ENCODE measurements around the gene TIAM1.

Gene TIAM1

GRCh38 chr21:31107871-31108270 lies 236.2 kb downstream of the TIAM1 start:
- in situ Hi-C loops (cut with MboI; ENCODE audit: low sequenced_read_pairs), result no loop called here

- in situ Hi-C loops (cut with MboI; ENCODE audit: low sequenced_read_pairs), result no loop called here
These were observed 236.8 kb downstream of the TIAM1 start for GRCh38 chr21:31107176-31107785.

GRCh38 chr21:31103571-31104265 lies 240.3 kb downstream of the TIAM1 start:
- in situ Hi-C loops (cut with MboI; ENCODE audit: low sequenced_read_pairs), result no loop called here

GRCh38 chr21:31103163-31103562 lies 240.9 kb downstream of the TIAM1 start:
- in situ Hi-C loops (cut with MboI; ENCODE audit: low sequenced_read_pairs), result no loop called here

- in situ Hi-C loops (cut with MboI; ENCODE audit: low sequenced_read_pairs), result no loop called here
These were observed 244.9 kb downstream of the TIAM1 start for GRCh38 chr21:31099122-31099521.

- in situ Hi-C loops (cut with MboI; ENCODE audit: low sequenced_read_pairs), result no loop called here
These were observed 245.5 kb downstream of the TIAM1 start for GRCh38 chr21:31098576-31099005.

- in situ Hi-C loops (cut with MboI; ENCODE audit: low sequenced_read_pairs), result no loop called here
These were observed 251.0 kb downstream of the TIAM1 start for GRCh38 chr21:31092832-31093625.

- in situ Hi-C loops (cut with MboI; ENCODE audit: low sequenced_read_pairs), result no loop called here
These were observed 253.7 kb downstream of the TIAM1 start for GRCh38 chr21:31090376-31090775.

GRCh38 chr21:31088474-31088751 lies 255.6 kb downstream of the TIAM1 start:
- in situ Hi-C loops (cut with MboI; ENCODE audit: low sequenced_read_pairs), result no loop called here

GRCh38 chr21:31087639-31088473 lies 256.2 kb downstream of the TIAM1 start:
- in situ Hi-C loops (cut with MboI; ENCODE audit: low sequenced_read_pairs), result no loop called here

- in situ Hi-C loops (cut with MboI; ENCODE audit: low sequenced_read_pairs), result no loop called here
These were observed 259.4 kb downstream of the TIAM1 start for GRCh38 chr21:31084689-31085088.

- in situ Hi-C loops (cut with MboI; ENCODE audit: low sequenced_read_pairs), result no loop called here
These were observed 265.3 kb downstream of the TIAM1 start for GRCh38 chr21:31078796-31079195.

GRCh38 chr21:31078216-31078615 lies 265.8 kb downstream of the TIAM1 start:
- in situ Hi-C loops (cut with MboI; ENCODE audit: low sequenced_read_pairs), result no loop called here

GRCh38 chr21:31075848-31076247 lies 268.2 kb downstream of the TIAM1 start:
- in situ Hi-C loops (cut with MboI; ENCODE audit: low sequenced_read_pairs), result no loop called here

GRCh38 chr21:31072533-31072932 lies 271.5 kb downstream of the TIAM1 start:
- in situ Hi-C loops (cut with MboI; ENCODE audit: low sequenced_read_pairs), result no loop called here

Measured in hTERT RPE-1 (cell line).